Body of pancreas (tissue), 4 donors: ENCODE data around the gene NTS.

Experiments
- POLR2A ChIP-seq, 3 donors: fragments of 450-650 bp; IDR thresholded peaks; one replicate each; pipeline ENCODE4 v1.6.1; 2016; ENCODE audit warnings: antibody characterized with exemption in 3 of 3, mild to moderate bottlenecking in 2 of 3
- TF ChIP-seq, protein P1 (sequence below), 7 experiments: fragments of 450-650 bp in 4 of 7; fragments of 200-600 bp in 3 of 7; sonication (generic) in 3 of 7; IDR thresholded peaks; one replicate each; pipeline ENCODE4 v1.5.1; 2016 to 2019; ENCODE audit warnings: antibody characterized with exemption in 7 of 7

DNA sequence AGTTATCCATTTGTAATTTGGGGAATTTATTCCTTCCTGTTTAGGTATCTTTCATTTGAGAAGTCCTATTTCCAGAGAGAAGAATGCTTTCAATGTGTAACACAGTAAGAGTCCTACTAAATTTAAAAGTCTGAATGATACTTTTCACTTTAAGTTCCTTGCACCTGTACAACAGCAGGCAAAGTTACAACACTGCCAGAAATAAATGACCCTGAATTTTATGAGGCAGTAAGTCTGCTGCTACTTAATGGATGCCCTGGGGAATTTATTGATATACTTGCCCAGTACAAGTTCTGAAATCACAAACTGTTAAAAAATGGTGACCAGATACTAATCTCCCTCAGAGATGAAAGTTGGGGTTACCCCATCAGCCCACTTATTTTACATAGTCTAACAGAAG lies 53.1 kb downstream of the NTS start:
- TF ChIP-seq, protein P1, sequence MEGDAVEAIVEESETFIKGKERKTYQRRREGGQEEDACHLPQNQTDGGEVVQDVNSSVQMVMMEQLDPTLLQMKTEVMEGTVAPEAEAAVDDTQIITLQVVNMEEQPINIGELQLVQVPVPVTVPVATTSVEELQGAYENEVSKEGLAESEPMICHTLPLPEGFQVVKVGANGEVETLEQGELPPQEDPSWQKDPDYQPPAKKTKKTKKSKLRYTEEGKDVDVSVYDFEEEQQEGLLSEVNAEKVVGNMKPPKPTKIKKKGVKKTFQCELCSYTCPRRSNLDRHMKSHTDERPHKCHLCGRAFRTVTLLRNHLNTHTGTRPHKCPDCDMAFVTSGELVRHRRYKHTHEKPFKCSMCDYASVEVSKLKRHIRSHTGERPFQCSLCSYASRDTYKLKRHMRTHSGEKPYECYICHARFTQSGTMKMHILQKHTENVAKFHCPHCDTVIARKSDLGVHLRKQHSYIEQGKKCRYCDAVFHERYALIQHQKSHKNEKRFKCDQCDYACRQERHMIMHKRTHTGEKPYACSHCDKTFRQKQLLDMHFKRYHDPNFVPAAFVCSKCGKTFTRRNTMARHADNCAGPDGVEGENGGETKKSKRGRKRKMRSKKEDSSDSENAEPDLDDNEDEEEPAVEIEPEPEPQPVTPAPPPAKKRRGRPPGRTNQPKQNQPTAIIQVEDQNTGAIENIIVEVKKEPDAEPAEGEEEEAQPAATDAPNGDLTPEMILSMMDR (IDR thresholded peaks at IDR 0.05) = no peak
- TF ChIP-seq POLR2A (IDR thresholded peaks at IDR 0.05) = no peak
